ENCODE results near the gene NRIP1. TPM values are rescaled to one million over a fixed set of nuclear protein-coding genes. Genes with fewer than 3 reads are reported as not detected.

NRIP1 gene
- total and polyA plus RNA-seq, 2 donors (not counting 1 experiment from before 2014, with no cell fraction given) = 3.3 to 32.1 TPM

- Mint-ChIP-seq H3K27ac (no peak overlapping the region), H3K9me3 (ENCODE audit: insufficient read depth) (peaks cover 2% of the 10 kb centered on the region), H3K4me1 (peaks cover 2% of the 10 kb centered on the region), H3K27me3 (no peaks in the 10 kb centered on the region), H3K4me3 (no peak overlapping the region)
- Histone ChIP-seq H3K4me3 (ENCODE audit: control extremely low read depth in 1 of 5, extremely low read depth in 1 of 5, insufficient read depth in 1 of 5, low read depth in 2 of 5, low read length in 4 of 5) (no peak overlapping the region), H3K9me3 (ENCODE audit: control extremely low read depth in 1 of 3, control insufficient read depth in 2 of 3, insufficient read depth in 1 of 3, low read length in 2 of 3) (peaks cover 0 to 4% (median 2%) of the 10 kb centered on the region in 3 donors), H3K79me2 (ENCODE audit: control insufficient read depth, insufficient read depth, low read length) (no peaks in the 10 kb centered on the region), H4K20me1 (ENCODE audit: control insufficient read depth, insufficient read depth, low read length, poor library complexity, severe bottlenecking) (no peaks in the 10 kb centered on the region), H3K36me3 (replicated peaks in 1 of 2; ENCODE audit: control extremely low read depth in 1 of 2, control insufficient read depth in 1 of 2, extremely low read depth in 1 of 2, insufficient read depth in 2 of 2, low read length in 1 of 2) (no peaks in the 10 kb centered on the region), H2AFZ (ENCODE audit: insufficient read depth, low read depth, low read length, poor library complexity, severe bottlenecking) (no peak overlapping the region), H3K27me3 (replicated peaks in 1 of 4; ENCODE audit: control extremely low read depth in 1 of 4, control insufficient read depth in 3 of 4, insufficient read depth in 4 of 4, low read length in 3 of 4) (no peaks in the 10 kb centered on the region), H3K9ac (ENCODE audit: low read length) (no peak overlapping the region), H3K27ac (ENCODE audit: low read length in 2 of 2) (no peak overlapping the region), H3K4me1 (ENCODE audit: control insufficient read depth in 2 of 2, insufficient read depth in 2 of 2, low read length in 2 of 2) (no peaks in the 10 kb centered on the region), H3K4me2 (replicated peaks; ENCODE audit: low read depth, low read length, poor library complexity, severe bottlenecking) (no peak overlapping the region)
- DNase-seq = no peak
- intact Hi-C loops (cut with micrococcal nuclease) = no loop called here
- ChIA-PET POLR2A (no interaction called here), CTCF (no interaction called here)
- no peak for ATAC-seq (ENCODE audit: low read depth)
- whole genome bisulfite sequencing (ENCODE audit: insufficient coverage) = 100% methylated on average over 2 of the region's 4 CpGs
- TF ChIP-seq CTCF (IDR thresholded peaks at IDR 0.05) (no peak), EZH2 (IDR thresholded peaks at IDR 0.05; ENCODE audit: borderline replicate concordance, insufficient read depth, low read depth, low read length, poor library complexity, severe bottlenecking) (no peak)
Observed at GRCh38 chr21:14952916-14953315, 111.9 kb downstream of the NRIP1 start.

- H3K4me2 ChIP-seq (replicated peaks; ENCODE audit: low read depth, low read length, poor library complexity, severe bottlenecking) = no peak overlapping the region
- intact Hi-C loops (cut with micrococcal nuclease) = no loop called here
- Mint-ChIP-seq H3K4me3 (no peak overlapping the region), H3K4me1 (no peaks in the 10 kb centered on the region), H3K27me3 (no peaks in the 10 kb centered on the region), H3K9me3 (ENCODE audit: insufficient read depth) (peaks cover 2% of the 10 kb centered on the region), H3K27ac (no peak overlapping the region)
- H3K4me3 ChIP-seq (ENCODE audit: control extremely low read depth in 1 of 5, extremely low read depth in 1 of 5, insufficient read depth in 1 of 5, low read depth in 2 of 5, low read length in 4 of 5) = no peak overlapping the region
- CTCF ChIA-PET = no interaction called here
- TF ChIP-seq CTCF (IDR thresholded peaks at IDR 0.05) (no peak), EZH2 (IDR thresholded peaks at IDR 0.05; ENCODE audit: borderline replicate concordance, insufficient read depth, low read depth, low read length, poor library complexity, severe bottlenecking) (no peak)
- H2AFZ ChIP-seq (ENCODE audit: insufficient read depth, low read depth, low read length, poor library complexity, severe bottlenecking) = no peak overlapping the region
- H3K9me3 ChIP-seq (ENCODE audit: control extremely low read depth in 1 of 3, control insufficient read depth in 2 of 3, insufficient read depth in 1 of 3, low read length in 2 of 3) = peaks cover 0 to 4% (median 2%) of the 10 kb centered on the region in 3 donors
- no peak for ATAC-seq (ENCODE audit: low read depth)
- H3K27ac ChIP-seq (ENCODE audit: low read length in 2 of 2) = no peak overlapping the region
- no peaks in the 10 kb centered on the region for H4K20me1 ChIP-seq (ENCODE audit: control insufficient read depth, insufficient read depth, low read length, poor library complexity, severe bottlenecking)
- H3K36me3 ChIP-seq (replicated peaks in 1 of 2; ENCODE audit: control extremely low read depth in 1 of 2, control insufficient read depth in 1 of 2, extremely low read depth in 1 of 2, insufficient read depth in 2 of 2, low read length in 1 of 2) = no peaks in the 10 kb centered on the region
- WGBS (ENCODE audit: insufficient coverage) = 100% methylated on average over 2 of the region's 4 CpGs
- no peaks in the 10 kb centered on the region for H3K27me3 ChIP-seq (replicated peaks in 1 of 4; ENCODE audit: control extremely low read depth in 1 of 4, control insufficient read depth in 3 of 4, insufficient read depth in 4 of 4, low read length in 3 of 4)
- no peaks in the 10 kb centered on the region for H3K4me1 ChIP-seq (ENCODE audit: control insufficient read depth in 2 of 2, insufficient read depth in 2 of 2, low read length in 2 of 2)
- H3K9ac ChIP-seq (ENCODE audit: low read length) = no peak overlapping the region
- DNase-seq = no peak
- POLR2A ChIA-PET = no interaction called here
- H3K79me2 ChIP-seq (ENCODE audit: control insufficient read depth, insufficient read depth, low read length) = no peaks in the 10 kb centered on the region
Observed at GRCh38 chr21:14949603-14950002, 115.2 kb downstream of the NRIP1 start.

Measured in B cell (primary cell).